ENCODE data around the gene CDC42SE2.

CDC42SE2 gene

DNA sequence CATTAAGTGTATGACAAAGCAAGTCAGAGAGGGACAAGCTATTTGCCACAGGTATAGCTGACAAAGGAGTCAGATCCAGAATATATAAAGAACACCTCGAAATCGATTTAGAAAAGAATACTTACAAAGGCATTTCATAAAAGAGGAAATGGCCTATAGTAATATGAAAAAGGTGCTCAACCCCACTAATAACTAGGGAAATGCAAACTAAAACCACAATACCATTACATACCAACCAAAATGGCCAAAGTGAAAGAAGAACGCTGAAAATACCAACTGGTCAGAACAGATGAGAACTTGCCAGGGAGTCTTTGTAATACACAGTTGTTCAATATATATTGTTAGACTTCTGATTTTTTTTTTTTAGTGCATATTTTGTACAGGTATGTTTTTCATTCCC, 152.9 kb downstream of the CDC42SE2 start:
- Mint-ChIP-seq H3K27ac (peak overlapping the region; percentile 74), H3K4me3 (peak overlapping the region; percentile 15), H3K36me3 (peaks cover 53% of the 10 kb centered on the region), H3K4me1 (peaks cover 47% of the 10 kb centered on the region), H3K9me3 (no peaks in the 10 kb centered on the region)
- ATAC-seq, result no peak
- no peak for DNase-seq (ENCODE audit: low spot score in 2 of 2)

DNA sequence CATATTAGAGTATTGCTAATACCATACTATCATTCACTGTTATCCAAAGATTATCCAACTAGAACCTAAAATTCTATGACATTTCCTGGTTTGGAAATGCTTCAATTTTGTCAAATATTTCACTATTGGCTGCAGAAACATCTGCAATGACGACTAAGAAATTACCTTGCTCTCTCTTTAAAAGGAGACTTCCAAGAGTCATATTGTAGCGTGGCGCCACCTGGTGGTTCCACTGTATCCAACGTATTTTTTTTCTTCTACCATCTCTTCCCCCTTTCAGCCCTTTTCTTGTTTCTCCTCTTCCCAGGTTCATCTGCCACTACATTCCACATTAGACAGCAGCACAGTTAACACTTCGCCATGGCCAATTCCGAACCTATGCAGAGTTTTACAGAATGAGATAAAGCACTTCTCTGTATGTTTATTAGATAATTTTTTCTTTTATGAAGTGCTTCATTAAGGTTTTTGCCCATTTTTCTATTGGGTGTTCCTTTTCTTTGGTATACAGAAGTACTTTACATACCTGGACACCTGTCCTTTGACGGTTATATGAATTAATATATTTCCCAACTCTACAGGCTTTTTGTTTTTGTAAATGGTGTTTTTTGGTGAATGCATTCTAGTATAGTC, 153.5 kb downstream of the CDC42SE2 start:
- Mint-ChIP-seq H3K9me3 (no peaks in the 10 kb centered on the region), H3K4me1 (peaks cover 47% of the 10 kb centered on the region), H3K36me3 (peaks cover 56% of the 10 kb centered on the region), H3K4me3 (peak overlapping the region; percentile 15), H3K27ac (no peak overlapping the region)
- ATAC-seq, result peak; percentile 54
- peak; percentile 63 to 89 for DNase-seq (ENCODE audit: low spot score in 2 of 2)

DNA sequence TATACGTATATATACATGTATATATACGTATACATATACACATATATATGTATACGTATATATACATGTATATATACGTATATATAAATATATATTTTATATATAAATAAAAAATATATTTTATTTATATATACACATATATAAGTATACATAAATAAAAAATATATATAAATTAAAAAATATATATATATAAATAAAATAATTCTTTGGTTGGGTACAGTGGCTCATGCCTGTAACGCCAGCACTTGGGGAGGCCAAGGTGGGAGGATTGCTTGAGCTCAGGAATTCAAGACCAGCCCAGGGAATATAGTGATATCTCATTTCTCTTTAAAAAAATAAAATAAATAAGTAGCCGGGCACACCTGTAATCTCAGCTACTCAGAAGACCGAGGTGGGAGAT, 155.0 kb downstream of the CDC42SE2 start:
- ATAC-seq (no peak), DNase-seq (ENCODE audit: low spot score in 2 of 2) (no peak)
- no peak overlapping the region for H3K27ac Mint-ChIP-seq
- H3K4me3 Mint-ChIP-seq, result no peak overlapping the region
- H3K9me3 Mint-ChIP-seq, result no peaks in the 10 kb centered on the region
- peaks cover 38% of the 10 kb centered on the region for H3K4me1 Mint-ChIP-seq
- peaks cover 60% of the 10 kb centered on the region for H3K36me3 Mint-ChIP-seq

DNA sequence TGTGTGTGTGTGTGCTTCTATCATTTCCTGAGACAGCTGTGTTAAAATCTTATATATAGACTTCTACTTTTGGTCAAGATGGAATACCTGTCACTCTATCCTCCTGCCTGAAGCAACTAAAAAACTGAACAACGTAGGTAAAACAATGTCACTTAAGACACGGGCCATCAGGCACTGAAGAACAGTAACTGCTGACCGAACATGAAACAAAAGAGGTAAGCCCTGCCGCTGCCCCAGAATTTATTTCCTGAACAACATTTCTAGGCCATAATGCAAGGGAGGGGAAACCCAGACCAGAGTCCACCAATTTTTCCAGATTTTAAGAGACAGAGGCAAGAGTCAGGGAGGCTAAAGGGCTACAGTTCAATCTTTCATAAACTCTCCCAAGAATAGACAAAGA, 156.0 kb downstream of the CDC42SE2 start:
- H3K27ac Mint-ChIP-seq, result peak overlapping the region; percentile 90
- ATAC-seq (peak; percentile 47), DNase-seq (ENCODE audit: low spot score in 2 of 2) (no peak)
- peaks cover 30% of the 10 kb centered on the region for H3K4me1 Mint-ChIP-seq
- peaks cover 66% of the 10 kb centered on the region for H3K36me3 Mint-ChIP-seq
- H3K9me3 Mint-ChIP-seq, result no peaks in the 10 kb centered on the region
- H3K4me3 Mint-ChIP-seq, result no peak overlapping the region

DNA sequence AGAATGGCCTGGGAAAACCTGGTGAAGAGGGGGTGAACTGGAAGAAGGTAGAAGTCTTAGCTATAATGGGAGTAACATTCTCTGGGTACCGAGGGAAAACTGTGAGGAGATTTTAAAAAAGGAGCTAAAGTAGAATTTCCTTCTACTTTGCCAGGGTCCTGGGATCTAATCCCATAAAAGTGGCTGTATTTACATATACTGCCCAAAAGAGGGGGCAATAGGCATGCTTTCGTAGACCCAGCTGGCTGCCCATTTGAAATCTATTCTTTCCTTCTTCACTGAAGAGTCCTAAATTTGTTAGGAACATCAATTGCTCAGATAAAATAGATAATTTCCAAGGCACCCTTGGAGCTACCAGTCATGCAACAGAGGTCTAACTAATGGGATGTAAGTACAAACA, 159.2 kb downstream of the CDC42SE2 start:
- Mint-ChIP-seq H3K27ac (peak overlapping the region; percentile 2), H3K4me1 (peaks cover 10% of the 10 kb centered on the region), H3K9me3 (no peaks in the 10 kb centered on the region), H3K4me3 (no peak overlapping the region), H3K36me3 (peaks cover 84% of the 10 kb centered on the region)
- no peak for DNase-seq (ENCODE audit: low spot score in 2 of 2)
- ATAC-seq, result no peak

DNA sequence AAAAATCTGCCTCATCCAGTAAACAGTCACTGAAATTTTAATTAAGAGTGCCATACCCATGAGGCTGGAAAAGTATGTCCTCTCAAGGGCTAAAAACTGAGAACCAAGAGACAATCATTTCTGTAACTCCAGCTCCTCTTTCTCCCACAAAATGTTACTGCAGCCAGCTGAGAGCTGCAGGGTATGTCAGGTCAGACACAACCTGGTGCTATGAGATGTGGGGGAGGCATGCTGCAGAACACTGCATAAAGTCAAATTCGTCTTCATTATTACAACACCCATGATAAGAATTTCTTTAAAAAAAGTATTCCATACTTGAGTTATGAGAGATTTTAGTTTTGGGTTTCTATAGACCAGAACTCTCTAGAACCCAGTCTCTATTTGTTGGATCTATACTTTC, 162.2 kb downstream of the CDC42SE2 start:
- Mint-ChIP-seq H3K9me3 (no peaks in the 10 kb centered on the region), H3K4me3 (no peak overlapping the region), H3K4me1 (no peaks in the 10 kb centered on the region), H3K36me3 (peaks cover 95% of the 10 kb centered on the region), H3K27ac (peak overlapping the region; percentile 63)
- no peak for ATAC-seq
- DNase-seq (ENCODE audit: low spot score in 2 of 2), result no peak

DNA sequence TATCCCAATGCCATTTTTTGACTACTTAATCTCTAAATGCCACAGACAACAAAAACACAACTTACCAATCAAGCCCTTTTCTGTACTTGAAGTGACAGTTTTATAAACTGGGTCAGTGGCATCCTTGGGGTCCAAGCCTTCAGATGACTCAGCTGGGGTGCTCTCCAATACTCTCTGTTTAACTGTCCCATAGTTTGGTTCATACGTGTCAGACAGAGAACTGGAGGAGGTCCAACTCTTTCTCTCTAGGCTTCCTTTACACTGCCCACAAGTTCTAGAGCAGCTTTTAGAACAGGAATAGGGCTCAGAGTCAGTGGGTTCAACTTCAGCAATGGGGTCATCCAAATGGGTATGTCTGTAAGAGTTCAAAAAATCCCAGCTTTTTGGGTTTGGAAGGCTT, 166.9 kb downstream of the CDC42SE2 start:
- ATAC-seq, result peak; percentile 51
- Mint-ChIP-seq H3K9me3 (no peaks in the 10 kb centered on the region), H3K4me1 (no peaks in the 10 kb centered on the region), H3K36me3 (peaks cover 100% of the 10 kb centered on the region), H3K27ac (peak overlapping the region; percentile 79), H3K4me3 (no peak overlapping the region)
- no peak for DNase-seq (ENCODE audit: low spot score in 2 of 2)

DNA sequence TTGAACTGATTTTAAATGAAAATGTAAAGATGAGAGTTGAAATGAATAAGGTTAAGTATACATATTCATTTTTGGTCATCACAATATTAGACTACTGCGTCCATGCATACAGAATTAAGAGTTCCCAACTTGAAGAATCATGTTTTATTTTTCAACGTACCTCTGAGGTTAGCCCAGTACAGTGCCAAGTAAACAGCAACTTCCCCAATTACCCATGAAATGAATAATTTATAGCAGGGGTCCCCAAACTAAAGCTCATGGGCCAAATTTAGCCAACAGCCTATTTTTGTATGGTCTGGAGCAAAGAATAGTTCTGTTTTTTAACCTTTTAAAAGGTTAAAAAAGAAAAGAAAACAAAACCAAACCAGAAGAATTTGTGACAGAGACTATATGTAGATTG, 167.9 kb downstream of the CDC42SE2 start:
- H3K36me3 Mint-ChIP-seq, result peaks cover 100% of the 10 kb centered on the region
- no peaks in the 10 kb centered on the region for H3K4me1 Mint-ChIP-seq
- H3K4me3 Mint-ChIP-seq, result no peak overlapping the region
- no peak overlapping the region for H3K27ac Mint-ChIP-seq
- no peaks in the 10 kb centered on the region for H3K9me3 Mint-ChIP-seq
- no peak for ATAC-seq
- DNase-seq (ENCODE audit: low spot score in 2 of 2), result no peak

DNA sequence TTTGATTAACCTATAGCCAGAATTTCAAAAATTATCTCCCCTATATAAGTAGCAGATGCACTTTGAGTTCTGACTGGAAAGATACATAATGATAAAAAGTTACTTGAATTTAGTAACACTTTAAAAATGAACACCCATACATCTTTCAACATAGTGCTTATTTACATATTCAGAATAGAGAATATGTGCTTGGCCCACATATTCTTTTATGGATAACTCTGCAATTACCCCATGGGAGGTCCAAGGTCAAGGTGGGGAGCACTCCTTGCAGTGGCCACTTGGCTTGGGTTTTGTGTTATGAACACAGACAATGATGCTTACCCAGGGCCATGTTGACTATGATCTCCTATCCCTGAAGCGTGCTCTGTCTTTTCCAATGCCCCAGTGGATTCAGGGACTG, 169.3 kb downstream of the CDC42SE2 start:
- Mint-ChIP-seq H3K4me3 (no peak overlapping the region), H3K9me3 (no peaks in the 10 kb centered on the region), H3K36me3 (peaks cover 100% of the 10 kb centered on the region), H3K27ac (no peak overlapping the region), H3K4me1 (no peaks in the 10 kb centered on the region)
- DNase-seq (ENCODE audit: low spot score in 2 of 2), result no peak
- no peak for ATAC-seq

DNA sequence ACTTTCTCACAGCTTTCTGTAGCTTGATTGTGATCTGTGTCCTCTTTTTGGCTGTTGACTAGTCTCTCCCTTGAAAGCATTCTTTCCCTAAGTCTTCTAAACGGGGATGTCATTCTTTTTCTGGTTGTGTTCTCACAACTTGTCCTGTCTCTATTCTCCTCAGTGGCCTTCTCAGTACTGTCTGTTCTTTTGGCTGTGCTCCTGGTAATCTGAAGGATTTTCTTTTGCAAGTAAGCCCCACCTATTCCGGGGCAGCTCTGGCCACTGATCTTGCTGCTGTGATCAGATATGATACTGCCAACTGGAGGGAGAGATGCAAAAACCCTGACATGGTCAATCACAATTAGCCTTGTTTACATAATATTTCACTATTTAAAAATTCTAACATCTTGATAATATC, 172.2 kb downstream of the CDC42SE2 start:
- H3K27ac Mint-ChIP-seq, result peak overlapping the region; percentile 45
- peaks cover 100% of the 10 kb centered on the region for H3K36me3 Mint-ChIP-seq
- DNase-seq (ENCODE audit: low spot score in 2 of 2), result no peak
- no peaks in the 10 kb centered on the region for H3K9me3 Mint-ChIP-seq
- ATAC-seq, result no peak
- H3K4me1 Mint-ChIP-seq, result no peaks in the 10 kb centered on the region
- no peak overlapping the region for H3K4me3 Mint-ChIP-seq

DNA sequence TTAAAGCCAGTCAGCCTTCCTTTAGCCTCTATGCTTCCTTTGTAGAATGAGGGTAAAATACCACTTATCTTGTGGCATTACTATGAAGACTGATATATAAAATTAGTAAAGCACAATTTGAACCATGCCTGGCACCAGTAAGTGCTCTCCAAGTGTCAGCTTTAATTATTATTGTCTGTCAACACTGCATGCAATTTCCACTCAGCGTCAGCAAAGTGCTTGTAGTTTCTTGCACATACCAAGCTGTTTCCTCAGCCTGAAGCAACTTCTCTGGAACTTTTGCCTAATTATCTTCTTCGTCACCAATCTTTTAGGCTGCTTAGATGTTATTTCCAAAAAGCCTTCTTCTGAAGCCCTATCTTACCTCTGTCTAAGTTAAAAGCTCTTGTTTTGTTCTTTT, 177.3 kb downstream of the CDC42SE2 start:
- Mint-ChIP-seq H3K27ac (no peak overlapping the region), H3K4me3 (no peak overlapping the region), H3K36me3 (peaks cover 98% of the 10 kb centered on the region), H3K4me1 (no peaks in the 10 kb centered on the region), H3K9me3 (no peaks in the 10 kb centered on the region)
- DNase-seq (ENCODE audit: low spot score in 2 of 2) (no peak), ATAC-seq (no peak)

Data from stimulated activated effector memory CD8-positive, alpha-beta T cell treated with anti-CD3 and anti-CD28 coated beads, Interleukin-12 subunit alpha, Interleukin-12 subunit beta, amount 100 ng/mL, for 72 hours (primary cell).